Tongue (tissue), 2 donors: ENCODE measurements around the gene SIAH1. TPM values are rescaled to one million over a fixed set of nuclear protein-coding genes. Genes with fewer than 3 reads are reported as not detected.
"Not testable (repeated sequence)": the region's sequence is repeated elsewhere in the genome, so short reads cannot be mapped to it uniquely, and the experiment has no call there.

ENCODE experiments used
- DNase-seq: peaks from one replicate; pipeline ENCODE4 v3.0.0-alpha.2; 2015
- total RNA-seq: library from RNA; depleted of rRNA; stranded (reverse); fragments of >200 nt; gene quantifications from one replicate; pipeline ENCODE4 v1.2.3, GENCODE V29; 2014

Gene SIAH1, protein sequence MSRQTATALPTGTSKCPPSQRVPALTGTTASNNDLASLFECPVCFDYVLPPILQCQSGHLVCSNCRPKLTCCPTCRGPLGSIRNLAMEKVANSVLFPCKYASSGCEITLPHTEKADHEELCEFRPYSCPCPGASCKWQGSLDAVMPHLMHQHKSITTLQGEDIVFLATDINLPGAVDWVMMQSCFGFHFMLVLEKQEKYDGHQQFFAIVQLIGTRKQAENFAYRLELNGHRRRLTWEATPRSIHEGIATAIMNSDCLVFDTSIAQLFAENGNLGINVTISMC
- total RNA-seq: 47.6 TPM

DNA sequence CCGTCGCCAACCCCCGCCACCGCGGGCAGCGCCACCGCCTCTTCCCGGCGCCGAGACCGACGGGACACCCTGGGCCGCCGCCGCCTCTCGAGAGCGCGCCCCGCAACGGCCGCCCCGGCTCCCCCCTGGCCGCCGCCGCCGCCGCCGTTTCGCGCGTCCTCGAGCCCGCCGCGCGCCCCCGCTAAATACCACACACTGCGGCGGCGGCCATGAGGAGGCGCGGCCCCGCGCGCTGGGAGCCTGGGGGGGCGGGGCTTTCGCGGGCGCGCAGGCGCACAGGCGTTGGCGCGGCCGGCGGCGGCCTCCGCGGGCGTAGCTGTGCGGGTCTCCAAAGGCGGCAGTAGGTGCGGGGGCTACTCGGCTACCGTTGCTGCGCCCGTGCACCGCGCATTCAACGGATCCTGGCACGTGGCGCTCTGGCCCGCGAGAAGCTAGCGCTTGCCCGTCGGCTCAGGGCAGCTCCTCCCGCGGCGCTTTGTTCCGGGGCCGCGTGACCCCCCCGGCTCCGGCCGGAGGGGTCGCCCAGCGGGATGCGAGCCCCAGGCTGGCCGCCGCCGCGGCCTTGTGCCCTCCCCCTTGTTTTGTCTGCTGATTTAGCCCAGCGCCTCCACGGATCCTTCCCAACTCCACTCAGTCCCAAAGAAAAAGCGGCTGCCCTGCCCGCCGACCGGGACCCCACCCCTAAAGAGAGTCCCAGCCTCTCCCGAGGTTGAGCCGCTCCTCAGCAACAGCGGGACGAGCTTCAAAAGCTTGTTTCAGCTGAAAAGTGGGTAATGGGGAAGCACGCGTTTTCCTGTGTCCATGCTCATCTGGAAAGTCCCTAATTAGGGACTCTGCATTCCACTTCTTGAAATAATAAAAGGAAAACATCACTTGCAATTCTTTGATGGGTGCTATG, at the start of gene SIAH1:
Gene SIAH1, minus strand, starts transcription at position 161 of the 898 bp plus-strand sequence. CDS start 22,985 bp downstream, outside the sequence.
- peak; percentile 95 for DNase-seq

DNA sequence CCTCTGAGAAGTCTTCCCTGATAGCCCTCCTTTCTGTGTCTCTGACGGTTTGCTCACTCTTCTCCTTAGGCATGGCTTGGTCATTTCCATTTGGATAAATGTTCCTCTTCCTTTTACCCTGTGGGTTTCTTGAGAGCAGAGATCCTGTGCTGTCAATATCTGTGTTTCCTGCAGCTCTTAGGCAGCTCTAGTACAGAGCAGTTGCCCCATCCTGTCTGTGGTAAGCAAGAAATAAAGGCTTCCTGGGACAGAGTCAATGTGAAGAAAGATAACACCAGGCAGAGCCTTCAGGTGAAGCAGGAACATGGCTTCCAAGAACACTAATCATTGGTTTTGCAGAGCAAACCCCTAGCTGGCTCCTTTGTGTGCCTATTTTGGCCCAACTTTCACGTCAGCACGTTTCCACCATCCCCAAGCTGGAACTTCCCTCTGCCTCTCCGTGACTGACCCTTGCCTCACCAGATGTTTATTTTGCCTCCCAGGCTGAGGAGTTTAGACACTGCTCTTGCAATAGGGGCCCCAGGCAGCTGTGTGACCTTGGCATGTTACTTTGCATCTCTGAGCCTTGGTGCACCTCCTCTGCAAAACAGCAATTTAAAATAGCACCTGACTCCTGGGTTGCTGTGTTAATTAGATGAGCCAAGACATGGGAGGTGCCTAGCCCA, 49.6 kb upstream of the SIAH1 start:
- no peak for DNase-seq

DNA sequence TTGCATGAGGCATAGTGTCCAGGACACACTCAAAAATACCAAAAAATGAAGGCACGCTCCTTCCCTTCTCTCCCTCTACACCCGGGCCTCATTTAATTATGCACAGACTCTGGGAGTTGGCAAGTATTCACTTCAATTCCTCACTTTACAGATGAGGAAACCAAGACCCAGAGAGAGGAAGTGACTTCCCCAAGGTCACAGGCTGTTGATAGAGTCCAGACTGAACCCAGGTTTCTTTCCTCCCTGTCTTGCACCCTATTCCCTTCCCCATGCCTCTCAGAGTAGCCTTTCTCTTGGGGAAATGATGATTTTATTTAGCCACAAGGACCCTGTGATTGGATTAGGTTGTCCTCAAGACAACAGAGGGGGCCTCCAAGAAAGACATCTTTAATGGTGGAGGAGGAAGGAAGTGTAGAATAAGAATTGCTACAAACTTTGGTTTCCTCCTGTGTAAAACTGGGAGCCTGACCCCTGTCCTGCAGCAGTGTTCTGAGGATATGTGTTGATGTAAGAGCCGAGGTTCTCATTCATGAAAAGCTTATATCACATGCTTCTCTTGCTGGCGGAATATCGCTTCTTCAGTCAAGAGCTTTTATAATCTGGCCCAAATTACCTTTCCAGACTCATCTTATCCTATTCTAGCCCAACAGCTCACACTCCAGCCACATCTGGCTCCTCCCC, 48.8 kb upstream of the SIAH1 start:
- no peak for DNase-seq

DNA sequence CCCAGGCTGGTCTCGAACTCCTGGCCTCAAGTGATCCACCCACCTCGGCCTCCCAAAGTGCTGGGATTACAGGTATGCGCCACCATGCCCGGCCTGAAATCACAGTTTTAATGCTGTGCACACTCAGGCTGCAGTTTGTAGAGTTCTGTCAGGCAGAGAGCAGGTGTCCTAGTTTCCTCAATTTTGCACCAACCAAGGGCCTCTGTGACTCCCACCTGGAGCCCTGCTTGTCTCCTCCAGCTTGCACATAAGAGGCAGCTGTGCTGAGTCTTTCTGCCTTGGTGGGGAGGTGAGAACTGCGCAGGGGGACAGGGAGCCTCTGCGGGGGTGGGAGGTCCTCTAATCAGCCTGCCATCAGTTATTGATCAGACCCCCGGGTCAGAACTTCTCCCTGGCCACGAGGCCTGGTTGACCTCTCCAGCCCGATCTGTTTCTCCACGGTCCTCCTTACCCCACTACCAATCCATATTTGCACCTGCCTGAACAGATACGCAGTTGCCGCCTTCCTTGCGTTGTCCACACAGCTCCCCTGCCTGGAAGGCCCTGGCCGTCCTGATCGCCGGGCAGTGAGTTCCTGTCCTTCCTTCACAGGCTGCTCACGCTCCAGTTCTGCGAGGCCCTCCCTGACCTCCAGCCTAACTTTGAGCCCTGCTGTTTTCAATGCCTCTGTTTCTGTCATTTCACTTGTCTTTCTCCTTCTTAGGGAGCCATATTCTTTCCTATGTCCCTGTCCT, 48.1 kb upstream of the SIAH1 start:
- DNase-seq: no peak

DNA sequence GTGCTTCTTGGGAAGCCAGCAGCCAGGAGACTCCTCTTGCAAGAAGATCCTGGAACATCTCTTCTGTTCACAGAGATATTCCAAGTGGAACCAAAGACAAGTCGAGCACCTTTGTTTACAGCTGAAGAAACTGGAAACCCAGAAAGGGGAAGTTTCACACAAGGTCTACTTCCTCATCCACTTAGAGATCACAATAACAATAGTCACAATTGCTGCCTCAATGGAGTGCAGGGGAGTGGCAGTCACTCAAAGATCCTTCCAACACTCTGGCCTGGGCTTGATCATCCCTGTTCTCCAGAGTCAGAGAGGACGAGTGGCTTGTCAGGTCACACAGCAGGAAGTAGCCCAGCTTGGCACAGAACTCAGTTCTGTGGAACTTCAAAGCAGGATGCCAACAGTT, 46.9 kb upstream of the SIAH1 start:
- no peak for DNase-seq

DNA sequence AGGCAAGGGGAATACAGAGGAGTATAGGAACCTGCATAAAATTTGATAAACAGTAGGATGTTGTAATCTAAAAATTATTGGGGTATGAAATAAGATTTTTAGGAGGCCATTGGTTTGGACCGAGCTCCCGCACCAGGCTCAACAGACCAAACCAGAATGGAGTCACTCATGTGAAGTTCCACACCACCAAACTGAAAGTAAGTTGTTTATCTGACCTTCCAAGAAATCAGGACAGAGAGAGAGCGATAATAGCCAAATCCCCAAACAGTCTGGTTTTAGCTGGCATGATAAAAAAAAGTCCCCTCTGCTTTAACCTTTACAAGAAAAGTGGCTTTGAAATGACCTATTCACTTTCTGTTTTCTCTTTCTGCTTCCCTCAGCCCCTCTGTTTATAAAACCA, 45.7 kb upstream of the SIAH1 start:
- no peak for DNase-seq

DNA sequence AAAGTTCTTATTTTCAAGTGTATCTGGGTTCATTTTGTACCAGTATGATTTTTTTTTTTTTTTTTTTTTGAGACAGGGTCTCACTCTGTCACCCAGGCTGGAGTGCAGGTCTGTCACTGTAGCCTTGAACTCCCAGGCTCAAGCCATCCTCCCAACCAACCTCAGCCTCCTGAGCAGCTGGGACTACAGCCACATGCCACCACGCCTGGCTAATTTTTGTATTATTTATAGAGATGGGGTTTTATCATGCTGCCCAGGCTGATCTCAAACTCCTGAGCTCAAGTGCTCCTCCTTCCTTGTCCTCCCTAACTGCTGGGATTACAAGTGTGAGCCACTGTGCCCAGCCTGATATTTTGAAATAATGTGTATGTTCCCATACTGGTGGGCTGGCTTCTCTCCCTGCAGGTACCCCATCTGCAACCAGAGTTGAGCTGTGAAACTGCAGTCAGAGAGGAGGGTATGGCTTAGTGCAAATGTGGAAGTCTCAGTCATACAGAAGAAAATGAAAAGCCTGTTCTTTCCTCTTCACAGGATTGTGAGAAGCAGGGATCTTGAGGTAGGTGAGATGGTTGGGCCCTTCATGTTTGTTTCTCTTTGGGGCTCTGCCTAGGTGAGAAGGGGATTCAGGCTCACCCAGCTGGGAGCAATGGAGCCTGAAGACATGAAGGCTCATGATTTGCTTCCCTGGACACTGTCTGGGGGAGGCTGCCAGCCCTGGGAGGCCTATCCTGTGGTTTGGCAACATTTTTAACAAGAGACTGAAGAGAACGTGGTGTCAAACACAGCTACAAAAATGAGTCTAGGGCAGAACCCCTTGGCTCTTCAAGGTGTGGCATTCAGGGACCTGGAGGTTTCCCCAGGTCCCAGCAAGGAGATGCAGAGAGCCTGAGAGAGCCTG, 41.3 kb upstream of the SIAH1 start:
- no peak for DNase-seq

DNA sequence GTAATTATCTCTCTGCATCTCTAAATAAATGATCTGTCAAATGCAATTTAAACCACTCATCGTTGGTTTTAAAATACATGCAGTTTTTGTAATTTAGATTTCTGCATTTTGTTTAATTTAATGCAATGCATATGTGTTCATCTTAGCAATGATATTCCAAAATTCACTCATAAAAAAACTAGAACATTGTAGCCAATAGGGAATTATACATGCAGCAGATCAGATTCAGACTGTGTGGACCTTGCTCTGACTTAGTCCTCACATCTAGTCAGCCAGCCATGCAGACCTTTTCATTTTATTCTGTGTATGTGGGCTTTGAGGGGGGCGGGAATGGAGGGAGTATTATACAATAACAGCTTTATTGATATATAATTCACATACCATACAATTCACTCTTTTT, 37.3 kb upstream of the SIAH1 start:
- no peak for DNase-seq

DNA sequence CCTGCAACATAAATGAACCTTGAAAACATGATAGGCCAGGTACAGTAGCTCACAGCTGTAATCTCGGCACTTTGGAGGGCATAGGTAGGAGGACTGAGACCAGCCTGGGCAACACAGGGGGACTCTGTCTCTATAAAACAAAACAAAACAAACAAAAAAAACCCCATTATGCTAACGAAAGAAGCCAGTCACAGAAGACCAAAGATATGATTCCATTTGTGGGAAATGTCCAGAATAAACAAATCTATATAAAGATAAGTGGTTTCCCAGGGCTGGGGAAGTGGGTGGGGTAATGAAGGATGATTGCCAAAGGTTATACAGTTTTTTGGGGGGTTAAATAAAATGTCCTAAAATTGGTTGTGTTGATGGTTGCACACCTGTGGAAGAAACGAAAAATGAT, 36.5 kb upstream of the SIAH1 start:
- no peak for DNase-seq

DNA sequence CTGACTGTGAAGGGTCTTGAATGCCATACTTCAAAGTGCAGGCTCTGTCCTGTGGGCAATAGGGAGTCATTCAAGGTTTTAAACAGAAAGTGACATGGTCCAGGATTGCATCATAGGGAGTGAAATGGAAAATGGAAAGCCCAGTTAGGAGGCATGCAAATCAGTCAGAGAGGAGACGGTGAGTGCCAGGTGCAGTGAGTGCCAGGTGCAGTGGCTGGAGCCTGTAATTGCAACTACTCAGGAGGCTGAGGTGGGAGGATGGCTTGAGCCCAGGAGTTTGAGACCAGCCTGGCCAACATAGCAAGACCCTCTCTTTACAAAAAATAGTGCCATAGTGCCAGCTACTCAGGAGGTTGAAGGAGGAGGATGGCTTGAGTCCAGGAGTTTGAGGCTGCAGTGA, 35.2 kb upstream of the SIAH1 start:
- DNase-seq: no peak

DNA sequence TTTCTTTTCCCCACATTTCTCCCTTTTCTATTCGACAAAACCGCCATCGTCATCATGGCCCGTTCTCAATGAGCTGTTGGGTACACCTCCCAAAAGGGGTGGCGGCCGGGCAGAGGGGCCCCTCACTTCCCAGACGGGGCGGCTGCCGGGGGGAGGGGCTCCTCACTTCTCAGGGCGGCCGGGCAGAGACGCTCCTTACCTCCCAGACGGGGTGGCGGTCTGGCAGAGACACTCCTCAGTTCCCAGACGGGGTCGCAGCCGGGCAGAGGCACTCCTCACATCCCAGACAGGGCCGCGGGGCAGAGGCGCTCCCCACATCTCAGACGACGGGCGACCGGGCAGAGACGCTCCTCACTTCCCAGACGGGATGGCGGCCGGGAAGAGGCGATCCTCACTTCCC, 31.4 kb upstream of the SIAH1 start:
- not testable (repeated sequence) for DNase-seq

DNA sequence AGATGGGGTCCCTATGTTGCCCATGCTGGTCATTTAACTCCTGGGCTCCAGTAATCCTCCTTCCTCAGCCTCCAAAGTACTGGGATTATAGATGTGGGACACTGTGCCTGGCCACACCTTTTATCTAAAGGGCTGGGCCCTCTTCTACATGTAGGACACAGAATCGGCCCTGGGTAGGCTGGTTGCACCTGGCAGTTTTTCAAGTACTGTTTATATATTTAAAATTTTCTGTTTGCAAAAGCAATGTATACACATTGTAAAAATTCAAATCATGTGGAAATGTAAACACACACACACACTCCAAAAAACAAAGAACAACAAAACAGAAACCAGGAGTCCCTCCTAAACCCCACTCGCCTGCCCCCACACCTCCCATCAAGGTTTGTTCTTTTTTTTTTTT, 28.1 kb upstream of the SIAH1 start:
- no peak for DNase-seq

DNA sequence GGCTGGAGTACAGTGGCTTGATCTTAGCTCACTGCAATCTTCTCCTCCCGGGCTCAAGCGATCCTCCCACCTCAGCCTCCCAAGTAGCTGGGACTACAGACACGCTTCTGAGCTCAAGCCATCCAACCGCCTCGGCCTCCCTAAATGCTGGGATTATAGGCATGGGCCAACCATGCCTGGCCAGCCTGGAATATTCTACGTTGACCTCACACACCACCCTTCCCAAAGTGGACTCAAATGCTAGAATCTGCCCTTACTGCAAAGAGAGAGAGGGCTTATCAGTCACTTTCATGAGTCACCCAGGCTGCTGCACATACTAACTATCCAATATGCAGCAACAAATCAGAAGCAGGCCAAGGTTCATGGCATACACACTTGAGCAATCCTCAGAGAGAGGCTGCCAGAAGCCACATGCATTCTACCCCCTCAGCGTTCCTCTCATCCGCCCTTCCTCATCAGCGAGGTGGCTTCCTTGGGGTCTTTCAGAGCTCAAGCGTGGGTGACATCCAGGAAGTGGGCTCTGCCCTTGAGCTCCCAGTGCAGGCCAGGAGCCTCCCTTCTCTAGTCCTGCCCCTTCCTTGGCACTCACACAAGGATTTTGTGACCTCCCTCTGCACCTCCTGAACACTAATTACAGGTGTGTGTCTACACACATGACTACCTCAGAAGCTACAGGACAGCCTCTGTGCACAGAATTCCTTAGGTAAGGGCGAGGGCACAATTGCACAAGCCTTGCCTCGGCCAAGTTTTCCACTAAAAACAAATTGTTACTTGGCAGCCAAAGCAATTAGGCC, 24.8 kb upstream of the SIAH1 start:
- DNase-seq: no peak

DNA sequence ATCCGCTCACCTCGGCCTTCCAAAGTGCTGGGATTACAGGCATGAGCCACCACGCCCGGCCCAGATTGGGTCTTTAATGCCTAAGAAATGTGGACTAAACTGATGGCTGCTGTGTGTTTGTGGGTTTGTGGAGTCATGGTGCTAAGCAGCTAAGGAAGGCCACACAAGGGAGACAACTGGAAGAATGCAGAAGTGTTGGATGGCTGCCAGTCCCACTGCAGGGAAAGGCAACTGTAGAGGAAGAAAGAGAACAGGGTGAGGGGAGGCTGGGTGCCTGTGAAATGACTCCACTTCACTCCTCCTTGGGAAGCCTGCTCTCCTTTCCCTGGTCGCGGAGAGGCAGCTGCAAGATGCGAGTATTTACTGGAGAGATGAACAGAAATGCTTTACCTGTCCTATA, 23.5 kb upstream of the SIAH1 start:
- peak; percentile 66 for DNase-seq

DNA sequence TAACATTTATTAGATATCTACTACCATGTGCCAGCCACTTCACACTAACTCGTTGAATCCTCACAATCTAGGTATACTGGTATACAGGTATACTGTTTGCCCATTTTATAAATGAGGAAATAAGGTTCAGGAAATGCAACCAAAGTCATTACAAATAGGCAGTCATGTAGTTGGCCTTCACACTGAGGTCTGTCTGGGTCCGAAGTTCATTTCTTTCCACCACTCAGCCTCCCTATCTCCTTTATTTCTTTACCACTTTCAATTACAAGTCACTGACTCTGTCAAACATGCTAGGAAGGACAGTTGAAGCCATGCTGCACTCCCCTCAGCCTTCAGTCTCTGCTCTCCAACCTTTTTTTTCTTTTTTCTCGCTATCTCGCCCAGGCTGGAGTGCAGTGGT, 20.7 kb upstream of the SIAH1 start:
- DNase-seq: no peak

DNA sequence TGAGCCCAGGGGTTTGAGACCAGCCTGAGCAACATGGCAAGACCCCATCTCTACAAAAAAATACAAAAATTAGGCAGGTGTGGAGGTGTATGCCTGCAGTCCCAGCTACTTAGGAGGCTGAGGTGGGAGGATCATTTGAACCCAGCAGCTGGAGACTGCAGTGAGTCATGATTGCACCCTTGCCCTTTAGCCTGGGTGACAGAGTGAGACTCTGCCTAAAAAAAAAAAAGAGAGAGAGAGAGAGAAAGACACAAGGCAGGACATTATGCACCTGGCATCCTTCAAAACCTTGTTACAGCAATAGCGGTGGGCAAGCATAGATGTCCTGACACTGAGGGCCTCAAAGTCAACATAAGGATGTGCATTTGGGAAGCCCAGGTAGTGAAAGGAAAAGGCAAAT, 19.9 kb upstream of the SIAH1 start:
- DNase-seq: no peak

DNA sequence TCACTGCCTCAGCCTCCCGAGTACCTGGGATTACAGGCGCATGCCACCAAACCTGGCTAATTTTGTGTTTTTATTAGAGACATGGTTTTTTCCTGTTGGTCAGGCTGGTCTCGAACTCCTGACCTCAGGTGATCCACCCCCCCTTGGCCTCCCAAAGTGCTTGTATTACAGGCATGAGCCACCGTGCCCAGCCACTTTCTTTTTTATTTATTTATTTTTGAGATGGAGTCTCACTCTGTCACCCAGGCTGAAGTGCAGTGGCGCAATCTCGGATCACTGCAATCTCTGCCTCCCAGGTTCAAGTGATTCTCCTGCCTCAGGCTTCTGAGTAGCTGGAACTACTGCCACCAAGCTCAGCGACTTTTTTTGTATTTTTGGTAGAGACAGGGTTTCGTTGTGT, 17.3 kb upstream of the SIAH1 start:
- not testable (repeated sequence) for DNase-seq

DNA sequence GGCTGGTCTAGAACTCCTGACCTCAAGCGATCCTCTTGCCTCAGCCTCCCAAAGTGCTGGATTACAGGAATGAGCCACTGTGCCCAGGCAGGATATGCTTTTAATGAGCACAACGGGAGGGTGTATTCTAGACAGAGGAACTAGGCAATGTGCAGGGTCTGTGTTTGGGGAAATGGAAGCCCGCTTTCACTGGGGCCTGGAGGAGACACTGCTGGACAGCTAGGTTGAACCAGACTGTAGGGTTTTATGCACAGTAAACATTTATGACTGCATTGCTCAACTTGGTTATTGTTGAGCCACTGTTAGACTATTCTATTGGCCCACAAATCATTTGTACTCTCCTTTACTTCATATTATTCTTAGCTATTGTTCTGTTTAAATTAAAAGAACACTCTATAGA, 10.2 kb upstream of the SIAH1 start:
- DNase-seq: no peak

DNA sequence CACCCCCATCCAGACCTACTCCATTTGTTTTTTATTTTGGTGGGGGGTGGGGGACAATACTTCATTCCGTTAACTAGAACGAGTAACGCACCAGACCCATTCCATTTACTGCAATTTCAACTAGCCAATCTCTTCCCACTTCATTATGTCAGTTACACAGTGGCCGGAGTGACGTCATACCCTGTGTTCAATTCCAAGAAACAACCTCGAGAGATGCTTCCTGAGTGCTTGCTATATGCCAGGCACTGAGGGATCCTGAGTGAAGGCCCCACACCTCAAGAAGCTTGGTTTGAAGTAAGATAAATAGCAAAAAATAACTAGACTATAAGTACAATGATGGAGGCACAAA, 9.1 kb upstream of the SIAH1 start:
- DNase-seq: no peak
